Muscle layer of colon (tissue), 2 donors: ENCODE results near the gene QRFP.

ENCODE experiments used
- H3K27ac ChIP-seq: one replicate; pipeline ENCODE4 v1.7.0; 2013; ENCODE audit warnings: low read depth, mild to moderate bottlenecking, low read length, moderate library complexity
- H3K27me3 ChIP-seq, 2 donors: one replicate each; pipeline ENCODE4 v1.7.0; 2013; ENCODE audit warnings: low read length in 2 of 2, mild to moderate bottlenecking in 2 of 2; ENCODE audit not compliant: insufficient read depth in 2 of 2, control insufficient read depth in 1 of 2
- H3K36me3 ChIP-seq: one replicate; pipeline ENCODE4 v1.7.0; 2013; ENCODE audit warnings: mild to moderate bottlenecking, low read length; ENCODE audit not compliant: insufficient read depth
- H3K4me1 ChIP-seq: one replicate; pipeline ENCODE4 v1.7.0; 2013; ENCODE audit warnings: mild to moderate bottlenecking, low read length; ENCODE audit not compliant: insufficient read depth
- H3K4me3 ChIP-seq, 2 donors: one replicate each; pipeline ENCODE4 v1.7.0; 2013; ENCODE audit warnings: low read length in 2 of 2, low read depth in 1 of 2, mild to moderate bottlenecking in 1 of 2, moderate library complexity in 1 of 2
- H3K9ac ChIP-seq: one replicate; pipeline ENCODE4 v1.7.0; 2013; ENCODE audit warnings: low read length
- H3K9me3 ChIP-seq: one replicate; pipeline ENCODE4 v1.7.0; 2013; ENCODE audit warnings: mild to moderate bottlenecking, low read length
- donor health status: abdominal sarcoma.
- donor health status: Adenocarcinoma of cecum.

The QRFP gene

GRCh38 chr9:130931508-130932254, 35.1 kb upstream of the QRFP start:
- H3K4me1 ChIP-seq: no peaks in the 10 kb centered on the region
- no peak overlapping the region for H3K27ac ChIP-seq
- H3K27me3 ChIP-seq: peaks cover 23 to 42% of the 10 kb centered on the region in 2 donors
- no peaks in the 10 kb centered on the region for H3K36me3 ChIP-seq
- H3K4me3 ChIP-seq: no peak overlapping the region
- no peak overlapping the region for H3K9ac ChIP-seq
- H3K9me3 ChIP-seq: no peaks in the 10 kb centered on the region

- no peak overlapping the region for H3K4me3 ChIP-seq
- H3K36me3 ChIP-seq: no peaks in the 10 kb centered on the region
- H3K27me3 ChIP-seq: peaks cover 16 to 34% of the 10 kb centered on the region in 2 donors
- H3K9me3 ChIP-seq: no peaks in the 10 kb centered on the region
- no peak overlapping the region for H3K27ac ChIP-seq
- H3K4me1 ChIP-seq: no peaks in the 10 kb centered on the region
- H3K9ac ChIP-seq: no peak overlapping the region
Measured at GRCh38 chr9:130930804-130931349, 34.3 kb upstream of the QRFP start.

- H3K4me1 ChIP-seq: no peaks in the 10 kb centered on the region
- H3K27me3 ChIP-seq: peaks cover 10 to 27% of the 10 kb centered on the region in 2 donors
- H3K36me3 ChIP-seq: no peaks in the 10 kb centered on the region
- no peak overlapping the region for H3K4me3 ChIP-seq
- H3K9ac ChIP-seq: no peak overlapping the region
- H3K9me3 ChIP-seq: no peaks in the 10 kb centered on the region
- H3K27ac ChIP-seq: no peak overlapping the region
Measured at GRCh38 chr9:130930132-130930803, 33.7 kb upstream of the QRFP start.

- Histone ChIP-seq H3K27me3 (peaks cover 3 to 24% of the 10 kb centered on the region in 2 donors), H3K4me1 (no peaks in the 10 kb centered on the region), H3K36me3 (no peaks in the 10 kb centered on the region), H3K4me3 (no peak overlapping the region), H3K9ac (no peak overlapping the region), H3K9me3 (no peaks in the 10 kb centered on the region), H3K27ac (no peak overlapping the region)
Measured at GRCh38 chr9:130929571-130930038, 33.0 kb upstream of the QRFP start.

- Histone ChIP-seq H3K4me1 (no peaks in the 10 kb centered on the region), H3K4me3 (no peak overlapping the region), H3K9ac (no peak overlapping the region), H3K27me3 (peaks cover 0 to 17% of the 10 kb centered on the region in 2 donors), H3K36me3 (no peaks in the 10 kb centered on the region), H3K27ac (no peak overlapping the region), H3K9me3 (no peaks in the 10 kb centered on the region)
Measured at GRCh38 chr9:130927995-130928900, 31.6 kb upstream of the QRFP start.

GRCh38 chr9:130927338-130927737, 30.7 kb upstream of the QRFP start:
- Histone ChIP-seq H3K4me3 (no peak overlapping the region), H3K4me1 (no peaks in the 10 kb centered on the region)

GRCh38 chr9:130925050-130925678, 28.6 kb upstream of the QRFP start:
- H3K27ac ChIP-seq: no peak overlapping the region

More at GRCh38 chr9:130927338-130927737, 30.7 kb upstream of the QRFP start:
- Histone ChIP-seq H3K9me3 (no peaks in the 10 kb centered on the region), H3K27me3 (peaks cover 0 to 11% of the 10 kb centered on the region in 2 donors), H3K36me3 (no peaks in the 10 kb centered on the region), H3K9ac (no peak overlapping the region), H3K27ac (no peak overlapping the region)

GRCh38 chr9:130924448-130924788, 27.8 kb upstream of the QRFP start:
- H3K27me3 ChIP-seq: peaks cover 0 to 6% of the 10 kb centered on the region in 2 donors
- no peak overlapping the region for H3K9ac ChIP-seq
- no peaks in the 10 kb centered on the region for H3K9me3 ChIP-seq
- no peak overlapping the region for H3K27ac ChIP-seq
- no peaks in the 10 kb centered on the region for H3K4me1 ChIP-seq
- H3K36me3 ChIP-seq: no peaks in the 10 kb centered on the region
- no peak overlapping the region for H3K4me3 ChIP-seq

More at GRCh38 chr9:130925050-130925678, 28.6 kb upstream of the QRFP start:
- Histone ChIP-seq H3K9me3 (no peaks in the 10 kb centered on the region), H3K27me3 (peaks cover 0 to 10% of the 10 kb centered on the region in 2 donors), H3K9ac (no peak overlapping the region), H3K4me1 (no peaks in the 10 kb centered on the region), H3K36me3 (no peaks in the 10 kb centered on the region), H3K4me3 (no peak overlapping the region)

- Histone ChIP-seq H3K9me3 (no peaks in the 10 kb centered on the region), H3K27ac (no peak overlapping the region), H3K9ac (no peak overlapping the region), H3K27me3 (peaks cover 0 to 10% of the 10 kb centered on the region in 2 donors), H3K4me3 (no peak overlapping the region), H3K4me1 (no peaks in the 10 kb centered on the region), H3K36me3 (no peaks in the 10 kb centered on the region)
Measured at GRCh38 chr9:130923611-130924447, 27.2 kb upstream of the QRFP start.

GRCh38 chr9:130922893-130923610, 26.4 kb upstream of the QRFP start:
- Histone ChIP-seq H3K4me1 (no peaks in the 10 kb centered on the region), H3K9me3 (no peaks in the 10 kb centered on the region), H3K9ac (no peak overlapping the region), H3K4me3 (no peak overlapping the region), H3K27ac (no peak overlapping the region), H3K27me3 (peaks cover 0 to 10% of the 10 kb centered on the region in 2 donors), H3K36me3 (no peaks in the 10 kb centered on the region)
